SH-SY5Y (cell line): ENCODE results near the gene KCNH2.

ENCODE experiments used
- GATA2 ChIP-seq: IDR thresholded peaks from 2 replicates; pipeline ENCODE4 v1.6.1; 2011; ENCODE audit warnings: mild to moderate bottlenecking, low read depth, low read length
- GATA3 ChIP-seq: IDR thresholded peaks from 2 replicates; pipeline ENCODE4 v1.6.1; 2011; ENCODE audit warnings: low read depth, mild to moderate bottlenecking, low read length, moderate library complexity

- TF ChIP-seq GATA3 (no peak), GATA2 (no peak)
Measured at GRCh38 chr7:150947241-150947745, 30.8 kb downstream of the KCNH2 start.
